Left ventricle myocardium inferior (tissue), 1 donor: ENCODE results near the gene MRPL42. TPM values are rescaled to one million over a fixed set of nuclear protein-coding genes. Genes with fewer than 3 reads are reported as not detected.
A peak's percentile ranks its signal among the peaks of the same experiment; 100 is the strongest.

Experiments used
- DNase-seq: peaks from one replicate; pipeline ENCODE4 v3.0.0-alpha.2; 2020
- H3K27ac ChIP-seq: fragments of 200-600 bp; replicated peaks from 2 replicates; pipeline ENCODE4 v1.8.0; 2021
- H3K27me3 ChIP-seq: fragments of 200-600 bp; 2 replicates; pipeline ENCODE4 v1.8.0; 2021; ENCODE audit warnings: low read depth
- H3K36me3 ChIP-seq: fragments of 200-600 bp; 2 replicates; pipeline ENCODE4 v1.8.0; 2021
- H3K4me1 ChIP-seq: fragments of 200-600 bp; 2 replicates; pipeline ENCODE4 v1.8.0; 2021
- H3K4me3 ChIP-seq: fragments of 200-600 bp; 2 replicates; pipeline ENCODE4 v1.8.0; 2021; ENCODE audit warnings: mild to moderate bottlenecking, moderate library complexity
- H3K9me3 ChIP-seq: fragments of 200-600 bp; replicated peaks from 2 replicates; pipeline ENCODE4 v1.8.0; 2021
- CTCF ChIP-seq: fragments of 200-600 bp; IDR thresholded peaks from 2 replicates; pipeline ENCODE4 v1.8.0; 2021; ENCODE audit warnings: antibody characterized with exemption, mild to moderate bottlenecking, borderline replicate concordance
- intact Hi-C: fragments of 100-400 bp; cut with micrococcal nuclease; formaldehyde crosslinking; loops from one replicate; pipeline ENCODE4 v1.11.0; 2022
- total RNA-seq: library from RNA; stranded (reverse); fragmentation: NEBNext Ultra II Directional; extraction: Animal tissue kit (Norgen Biotek cat#: 25700); gene quantifications from one replicate; pipeline ENCODE4 v1.2.1, GENCODE V29; 2021
- donor health status: DM: no; HTN: yes; CAD: no; lungs with severe emphysema.

MRPL42 gene
- total RNA-seq, 1 donor from 2014 or later = 47.0 TPM

- DNase-seq = no peak
- no peaks in the 10 kb centered on the region for H3K9me3 ChIP-seq
- no peak overlapping the region for H3K4me3 ChIP-seq
- H3K4me1 ChIP-seq = no peaks in the 10 kb centered on the region
- no peak overlapping the region for H3K27ac ChIP-seq
- H3K36me3 ChIP-seq = no peaks in the 10 kb centered on the region
- no peak for TF ChIP-seq CTCF
- no peaks in the 10 kb centered on the region for H3K27me3 ChIP-seq
- intact Hi-C loops = no loop called here
Measured at GRCh38 chr12:93460902-93461301, 6.4 kb upstream of the MRPL42 start.

- no peak overlapping the region for H3K4me3 ChIP-seq
- TF ChIP-seq CTCF = no peak
- no peak for DNase-seq
- no peaks in the 10 kb centered on the region for H3K36me3 ChIP-seq
- no peak overlapping the region for H3K27ac ChIP-seq
- intact Hi-C loops = no loop called here
- no peaks in the 10 kb centered on the region for H3K27me3 ChIP-seq
- no peaks in the 10 kb centered on the region for H3K4me1 ChIP-seq
- H3K9me3 ChIP-seq = no peaks in the 10 kb centered on the region
Measured at GRCh38 chr12:93461503-93461902, 5.8 kb upstream of the MRPL42 start.

- H3K4me1 ChIP-seq = peaks cover 34% of the 10 kb centered on the region
- no peak overlapping the region for H3K27ac ChIP-seq
- no peaks in the 10 kb centered on the region for H3K9me3 ChIP-seq
- no peak for TF ChIP-seq CTCF
- DNase-seq = no peak
- intact Hi-C loops = no loop called here
- H3K4me3 ChIP-seq = no peak overlapping the region
- peaks cover 14% of the 10 kb centered on the region for H3K36me3 ChIP-seq
- H3K27me3 ChIP-seq = no peaks in the 10 kb centered on the region
Measured at GRCh38 chr12:93465841-93466240, 1.5 kb upstream of the MRPL42 start.

- intact Hi-C loops = no loop called here
- peaks cover 18% of the 10 kb centered on the region for H3K36me3 ChIP-seq
- DNase-seq = no peak
- H3K27me3 ChIP-seq = no peaks in the 10 kb centered on the region
- peak overlapping the region; percentile 90 for H3K27ac ChIP-seq
- no peak for TF ChIP-seq CTCF
- H3K4me1 ChIP-seq = peaks cover 38% of the 10 kb centered on the region
- no peaks in the 10 kb centered on the region for H3K9me3 ChIP-seq
- peak overlapping the region; percentile 74 for H3K4me3 ChIP-seq
Measured at GRCh38 chr12:93466625-93467350, 526 bp upstream of the MRPL42 start.

- intact Hi-C loops = no loop called here
- DNase-seq = no peak
- Histone ChIP-seq H3K4me3 (peak overlapping the region; percentile 74), H3K4me1 (peaks cover 38% of the 10 kb centered on the region), H3K9me3 (no peaks in the 10 kb centered on the region), H3K27ac (peak overlapping the region; percentile 90), H3K27me3 (no peaks in the 10 kb centered on the region), H3K36me3 (peaks cover 28% of the 10 kb centered on the region)
- no peak for TF ChIP-seq CTCF
Measured at GRCh38 chr12:93468008-93468371, 676 bp downstream of the MRPL42 start.
